RWPE1 (cell line): ENCODE data around the gene SYNGR3.
A peak's percentile ranks its signal among the peaks of the same experiment; 100 is the strongest.

Experiments used
- CTCF ChIA-PET: fragments of 350-600 bp; sonication (Branson Sonifier 250); formaldehyde crosslinking; extraction: SDS; loops from one replicate; lab custom pipeline; 2021; lab: Yijun Ruan, JAX
- POLR2A ChIA-PET: fragments of 400-600 bp; formaldehyde crosslinking; extraction: SDS; loops from one replicate; lab custom pipeline; 2020; ENCODE audit warnings: antibody characterized with exemption; ENCODE audit not compliant: low non-redundant PET; lab: Yijun Ruan, JAX
- DNase-seq: peaks from one replicate; pipeline ENCODE4 v3.0.0; 2012; ENCODE audit warnings: low spot score
- H3K27ac ChIP-seq: fragments of 450-650 bp; 2 replicates; pipeline ENCODE4 v1.5.1; 2017
- CTCF ChIP-seq: fragments of 450-650 bp; conservative IDR thresholded peaks from 2 replicates; pipeline ENCODE4 v1.5.1; 2017; ENCODE audit warnings: low read depth, mild to moderate bottlenecking

SYNGR3 gene

GRCh38 chr16:2040787-2041522, 51.2 kb downstream of the SYNGR3 start:
- POLR2A ChIA-PET: interaction anchor here (0.6 to 1.2 kb wide), 4 partner anchors 57 to 1772 kb away, joined by 3 read pairs; partner anchors contain the start of genes GFER and RPS2
- peak overlapping the region; percentile 78 for H3K27ac ChIP-seq
- CTCF ChIA-PET: interaction anchor here (0.6 to 1.3 kb wide), 3 partner anchors 9 to 25 kb away, joined by 3 to 4 read pairs (median 3); no protein-coding TSS in a partner anchor
- TF ChIP-seq CTCF: no peak
- no peak for DNase-seq

DNA sequence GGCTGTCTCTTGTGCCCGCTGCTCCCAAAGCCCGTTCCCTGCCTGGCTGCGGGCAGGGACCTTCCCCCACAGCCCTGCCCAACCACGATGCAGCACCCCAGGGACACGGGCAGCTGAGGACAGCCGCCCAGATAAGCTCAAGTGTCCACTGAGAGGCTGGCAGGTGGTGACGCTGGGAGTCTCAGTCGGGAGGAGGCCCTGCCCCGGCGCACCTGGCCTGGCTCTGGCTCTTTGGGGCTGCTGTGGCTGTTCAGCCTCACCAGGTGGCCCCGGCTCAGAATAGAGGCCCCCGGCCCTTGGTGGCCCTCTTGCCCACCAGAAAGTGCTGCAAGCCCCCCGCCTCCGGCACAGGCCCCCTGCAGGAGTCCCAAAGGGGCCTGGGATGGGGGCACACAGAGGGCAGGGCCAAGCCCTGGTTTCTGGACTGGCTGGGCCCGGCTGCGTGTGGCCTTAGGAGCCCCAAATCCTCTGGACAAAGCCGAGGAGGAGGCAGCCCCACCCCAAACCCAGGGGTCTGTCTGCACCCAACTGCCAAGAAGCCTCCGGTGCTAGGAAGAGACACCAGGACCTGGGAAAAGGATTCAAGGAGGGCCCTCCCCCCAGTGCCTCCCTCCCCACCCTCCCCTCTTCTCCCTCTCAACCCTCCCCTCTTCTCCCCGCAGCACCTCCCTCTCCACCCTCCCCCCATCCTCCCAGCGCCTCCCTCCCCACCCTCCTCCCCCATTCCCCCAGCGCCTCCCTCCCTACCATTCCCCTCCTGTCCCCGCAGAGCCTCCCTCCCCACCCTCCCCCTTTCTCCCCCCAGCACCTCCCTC, 52.6 kb downstream of the SYNGR3 start:
- ChIA-PET POLR2A (no interaction called here), CTCF (interaction anchor here (0.7 to 1.3 kb wide), 3 partner anchors 26 to 229 kb away, joined by 3 to 4 read pairs (median 3); no protein-coding TSS in a partner anchor)
- no peak for DNase-seq
- TF ChIP-seq CTCF: no peak
- peak overlapping the region; percentile 78 for H3K27ac ChIP-seq

DNA sequence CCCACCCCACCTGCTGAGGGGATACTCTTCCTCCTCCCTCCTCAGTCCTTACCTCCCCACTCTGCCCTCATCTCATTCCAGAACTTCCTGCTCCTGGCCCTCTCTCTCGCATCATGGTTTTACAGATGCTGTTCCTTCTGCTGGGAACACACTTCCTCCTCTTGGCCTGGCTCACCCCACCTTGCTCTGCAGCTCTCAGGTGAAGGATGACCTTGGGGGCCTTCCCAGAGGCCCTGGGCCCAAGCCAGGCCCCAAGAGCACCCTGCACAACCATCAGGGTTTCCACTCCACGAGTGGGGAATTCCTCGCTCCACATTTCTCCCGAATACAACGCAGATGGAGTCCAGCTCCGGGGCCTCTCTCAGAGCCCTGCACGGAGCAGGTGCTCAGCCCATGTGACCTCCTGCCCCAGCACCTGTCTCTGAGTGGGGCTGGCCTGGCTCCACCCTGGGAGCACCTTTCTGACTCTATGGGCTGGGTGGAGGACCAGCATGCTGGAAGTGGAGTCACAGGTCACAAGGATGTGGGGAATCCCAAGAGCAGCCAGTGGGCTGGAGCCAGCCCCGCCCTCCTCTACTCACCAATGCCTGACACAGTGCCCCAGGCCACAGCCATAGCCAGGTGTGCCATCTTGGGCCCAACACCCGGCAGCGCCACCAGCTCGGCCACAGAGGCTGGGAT, 53.4 kb downstream of the SYNGR3 start:
- ChIA-PET CTCF (no interaction called here), POLR2A (no interaction called here)
- DNase-seq: no peak
- TF ChIP-seq CTCF: no peak
- peak overlapping the region; percentile 22 for H3K27ac ChIP-seq
